Liver (tissue), 9 donors: ENCODE results near the gene ZBTB7B. TPM values are rescaled to one million over a fixed set of nuclear protein-coding genes. Genes with fewer than 3 reads are reported as not detected.

Source experiments
- DNase-seq: peaks from one replicate; pipeline ENCODE4 v3.0.0-alpha.2; 2017; ENCODE audit warnings: low spot score
- H3K27ac ChIP-seq, 2 donors: one replicate each; pipeline ENCODE4 v1.7.0; 2013; ENCODE audit warnings: inconsistent platforms in 2 of 2, low read length in 2 of 2, control low read depth in 1 of 2, low read depth in 1 of 2, mild to moderate bottlenecking in 1 of 2
- H3K27me3 ChIP-seq, 4 donors: one replicate each; pipeline versions ENCODE4 v1.6.1 to v1.7.0; 2013; ENCODE audit warnings: low read length in 3 of 4, inconsistent platforms in 1 of 4, mild to moderate bottlenecking in 1 of 4, moderate library complexity in 1 of 4; ENCODE audit not compliant: control insufficient read depth in 4 of 4, insufficient read depth in 4 of 4
- H3K36me3 ChIP-seq, 4 donors: one replicate each; pipeline versions ENCODE4 v1.6.1 to v1.7.0; 2013; ENCODE audit warnings: low read length in 3 of 4, mild to moderate bottlenecking in 3 of 4, low read depth in 1 of 4, moderate library complexity in 1 of 4; ENCODE audit not compliant: control insufficient read depth in 4 of 4, insufficient read depth in 3 of 4
- H3K4me1 ChIP-seq, 4 donors: one replicate each; pipeline versions ENCODE4 v1.6.1 to v1.7.0; 2013; ENCODE audit warnings: low read length in 3 of 4, mild to moderate bottlenecking in 3 of 4, moderate library complexity in 1 of 4; ENCODE audit not compliant: control insufficient read depth in 4 of 4, insufficient read depth in 4 of 4
- H3K4me3 ChIP-seq, 3 donors: one replicate each; pipeline versions ENCODE4 v1.6.1 to v1.7.0; 2013; ENCODE audit warnings: low read length in 3 of 3, control low read depth in 1 of 3, low read depth in 1 of 3, mild to moderate bottlenecking in 1 of 3
- H3K9ac ChIP-seq, 2 donors: one replicate each; pipeline ENCODE4 v1.7.0; 2013; ENCODE audit warnings: low read length in 2 of 2, mild to moderate bottlenecking in 2 of 2, moderate library complexity in 2 of 2, control low read depth in 1 of 2, low read depth in 1 of 2
- H3K9me3 ChIP-seq, 4 donors: one replicate each; pipeline versions ENCODE4 v1.6.1 to v1.7.0; 2013; ENCODE audit warnings: low read length in 3 of 4; ENCODE audit not compliant: control insufficient read depth in 4 of 4
- EGR1 ChIP-seq, 2 donors: IDR thresholded peaks; 2 replicates each; pipeline ENCODE4 v1.6.1; 2016 to 2018; ENCODE audit warnings: antibody characterized with exemption in 2 of 2, low read depth in 2 of 2
- FOXA1 ChIP-seq: IDR thresholded peaks from 2 replicates; pipeline ENCODE4 v1.6.1; 2016; ENCODE audit warnings: antibody characterized with exemption
- FOXA2 ChIP-seq: IDR thresholded peaks from 2 replicates; pipeline ENCODE4 v1.6.1; 2016; ENCODE audit warnings: antibody characterized with exemption
- HNF4A ChIP-seq, 2 donors: conservative IDR thresholded peaks; 2 replicates each; pipeline ENCODE4 v1.6.1; 2016; ENCODE audit warnings: antibody characterized with exemption in 2 of 2, mild to moderate bottlenecking in 2 of 2
- HNF4G ChIP-seq: IDR thresholded peaks from 2 replicates; pipeline ENCODE4 v1.6.1; 2016; ENCODE audit warnings: antibody characterized with exemption
- JUND ChIP-seq, 2 donors: IDR thresholded peaks; 2 replicates each; pipeline ENCODE4 v1.6.1; 2016; ENCODE audit warnings: antibody characterized with exemption in 2 of 2
- NR2F2 ChIP-seq: IDR thresholded peaks from 2 replicates; pipeline ENCODE4 v1.6.1; 2016; ENCODE audit warnings: antibody characterized with exemption
- RXRA ChIP-seq, 2 donors: IDR thresholded peaks; 2 replicates each; pipeline ENCODE4 v1.6.1; 2017 to 2018; ENCODE audit warnings: antibody characterized with exemption in 2 of 2, mild to moderate bottlenecking in 1 of 2
- SP1 ChIP-seq: IDR thresholded peaks from 2 replicates; pipeline ENCODE4 v1.6.1; 2018; ENCODE audit warnings: antibody characterized with exemption, mild to moderate bottlenecking
- TAF1 ChIP-seq: conservative IDR thresholded peaks from 2 replicates; pipeline ENCODE4 v1.6.1; 2016; ENCODE audit warnings: antibody characterized with exemption, mild to moderate bottlenecking
- WGBS: extraction: QIAGEN DNeasy Blood & Tissue Kit; methylation state at CpG from one replicate; pipeline ENCODE4 v1.1.7; 2013; 5-methylcytosine and 5-hydroxymethylcytosine counted together
- polyA plus RNA-seq, 2 donors: library from polyadenylated mRNA; stranded (reverse) in 1 of 2; unstranded in 1 of 2; fragments of 200-250 nt in 1 of 2; fragments of >200 nt in 1 of 2; fragmentation: Nextera tagmentation in 1 of 2; extraction: Ambion mirVana in 1 of 2; gene quantifications; one replicate each; pipeline versions ENCODE4 v1.2.1 to v1.2.3, GENCODE V29; 2013 to 2015
- total RNA-seq, 2 donors: library from RNA; depleted of rRNA; stranded (reverse); fragments of >200 nt; gene quantifications; one replicate each; pipeline ENCODE4 v1.2.3, GENCODE V29; 2014
- TF ChIP-seq, protein P1 (sequence below): IDR thresholded peaks from 2 replicates; pipeline ENCODE4 v1.6.1; 2016; ENCODE audit warnings: antibody characterized with exemption
- TF ChIP-seq, protein P2 (sequence below): fragments of 150-350 bp; IDR thresholded peaks from 2 replicates; pipeline ENCODE4 v1.5.1; 2017; ENCODE audit warnings: improper control_type of control experiment, low read depth, low read length; ENCODE audit not compliant: missing input control
- TF ChIP-seq, protein P3 (sequence below): IDR thresholded peaks from 2 replicates; pipeline ENCODE4 v1.6.1; 2016; ENCODE audit warnings: antibody characterized with exemption
- TF ChIP-seq, protein P4 (sequence below): IDR thresholded peaks from 2 replicates; pipeline ENCODE4 v1.6.1; 2016; ENCODE audit warnings: antibody characterized with exemption, mild to moderate bottlenecking
- TF ChIP-seq, protein P5 (sequence below): IDR thresholded peaks from 2 replicates; pipeline ENCODE4 v1.6.1; 2016; ENCODE audit warnings: antibody characterized with exemption
- donor health status: healthy.
- donor health status: healthy.
- donor health status: healthy.
- donor health status: healthy.
- donor health status: healthy.

Gene ZBTB7B
- total and polyA plus RNA-seq, 4 donors: 7.0 to 50.2 (median 21.1) TPM

DNA sequence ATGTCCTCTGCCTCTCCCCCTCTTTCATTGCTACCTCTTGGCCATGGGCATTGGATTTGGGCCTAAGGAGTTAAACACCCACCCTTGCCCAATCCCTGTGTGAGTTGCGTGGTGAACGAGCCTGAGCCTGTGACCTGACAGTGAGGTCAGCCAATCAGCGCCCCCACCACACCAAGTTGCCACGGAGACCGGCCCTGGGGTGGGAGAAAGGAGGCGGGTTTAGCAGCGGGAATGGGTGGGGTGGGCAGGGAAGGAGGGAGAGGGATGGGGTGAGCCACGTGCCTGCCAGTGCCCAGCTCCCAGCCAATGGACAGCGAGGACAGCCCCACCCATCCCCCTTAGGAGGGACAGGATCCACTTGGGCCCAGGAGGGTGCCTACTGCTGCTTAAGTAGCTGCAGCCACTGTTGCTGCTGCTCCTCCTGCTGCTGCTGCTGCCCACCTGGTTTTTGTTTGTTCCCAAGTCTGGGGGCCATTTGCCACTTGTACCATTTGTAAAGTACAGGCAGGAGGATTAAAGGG is 9.5 kb downstream of the ZBTB7B start:
- H3K9ac ChIP-seq: no peak overlapping the region
- H3K27ac ChIP-seq: peak overlapping the region in 1 of 2 donors; percentile 29
- H3K4me1 ChIP-seq: peaks cover 49 to 90% (median 67%) of the 10 kb centered on the region in 4 donors
- 15% methylated on average over 9 of the region's 9 CpGs for WGBS
- no peaks in the 10 kb centered on the region for H3K9me3 ChIP-seq
- peak; percentile 29 to 42 for TF ChIP-seq RXRA (IDR thresholded peaks at IDR 0.05)
- TF ChIP-seq HNF4G: no peak
- TF ChIP-seq, protein P1, sequence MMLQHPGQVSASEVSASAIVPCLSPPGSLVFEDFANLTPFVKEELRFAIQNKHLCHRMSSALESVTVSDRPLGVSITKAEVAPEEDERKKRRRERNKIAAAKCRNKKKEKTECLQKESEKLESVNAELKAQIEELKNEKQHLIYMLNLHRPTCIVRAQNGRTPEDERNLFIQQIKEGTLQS: no peak
- peak; percentile 76 for DNase-seq
- H3K36me3 ChIP-seq: peaks cover 3 to 19% (median 9%) of the 10 kb centered on the region in 4 donors
- H3K4me3 ChIP-seq: no peak overlapping the region
- no peaks in the 10 kb centered on the region for H3K27me3 ChIP-seq

DNA sequence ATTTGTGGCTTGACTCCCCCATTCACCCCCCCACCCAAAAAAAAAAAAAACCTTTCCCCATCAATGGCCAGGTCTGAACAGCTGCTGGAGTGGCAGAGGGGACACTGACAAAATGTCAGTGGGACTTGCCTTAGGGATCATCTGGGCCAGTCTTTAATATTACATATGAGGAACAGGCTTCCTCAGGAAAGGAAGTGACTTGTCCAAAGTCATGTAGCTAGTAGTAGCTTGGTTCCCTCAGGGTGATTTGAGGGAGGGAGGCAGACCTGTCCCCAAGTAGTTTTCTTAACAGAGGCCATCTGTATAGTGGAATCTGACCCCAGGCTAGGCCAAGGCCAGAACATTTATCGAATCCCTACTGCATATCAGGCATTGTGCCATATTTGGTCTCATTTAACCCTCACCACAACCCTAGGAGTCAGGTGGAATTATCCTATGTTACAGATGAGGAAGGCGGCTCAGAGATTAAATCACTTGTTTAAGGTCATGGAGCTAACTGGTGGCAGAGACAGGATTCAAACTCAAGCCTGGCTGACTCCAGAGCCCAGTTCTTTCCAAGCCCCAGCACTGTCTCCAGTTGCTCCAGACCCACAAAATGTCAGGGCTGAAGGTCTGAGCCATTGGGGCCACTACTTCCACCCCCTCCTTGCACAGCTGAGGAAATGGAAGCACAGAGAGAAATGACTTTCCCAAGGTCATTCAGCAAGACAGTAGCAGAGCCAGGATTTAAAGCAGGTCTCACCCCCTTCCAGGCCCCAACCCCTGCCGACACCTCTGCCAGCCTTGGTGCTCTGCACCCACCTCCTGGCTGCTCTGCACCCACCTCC is 10.4 kb downstream of the ZBTB7B start:
- no peak for DNase-seq
- Histone ChIP-seq H3K9ac (no peak overlapping the region), H3K36me3 (peaks cover 3 to 19% (median 9%) of the 10 kb centered on the region in 4 donors), H3K27ac (no peak overlapping the region), H3K4me3 (no peak overlapping the region), H3K9me3 (no peaks in the 10 kb centered on the region), H3K27me3 (no peaks in the 10 kb centered on the region), H3K4me1 (peaks cover 42 to 90% (median 64%) of the 10 kb centered on the region in 4 donors)
- TF ChIP-seq RXRA (IDR thresholded peaks at IDR 0.05): peak in 1 of 2 donors; percentile 16
- TF ChIP-seq HNF4A (conservative IDR thresholded peaks at IDR 0.05): peak in 1 of 2 donors; percentile 30
- TF ChIP-seq, protein P2, sequence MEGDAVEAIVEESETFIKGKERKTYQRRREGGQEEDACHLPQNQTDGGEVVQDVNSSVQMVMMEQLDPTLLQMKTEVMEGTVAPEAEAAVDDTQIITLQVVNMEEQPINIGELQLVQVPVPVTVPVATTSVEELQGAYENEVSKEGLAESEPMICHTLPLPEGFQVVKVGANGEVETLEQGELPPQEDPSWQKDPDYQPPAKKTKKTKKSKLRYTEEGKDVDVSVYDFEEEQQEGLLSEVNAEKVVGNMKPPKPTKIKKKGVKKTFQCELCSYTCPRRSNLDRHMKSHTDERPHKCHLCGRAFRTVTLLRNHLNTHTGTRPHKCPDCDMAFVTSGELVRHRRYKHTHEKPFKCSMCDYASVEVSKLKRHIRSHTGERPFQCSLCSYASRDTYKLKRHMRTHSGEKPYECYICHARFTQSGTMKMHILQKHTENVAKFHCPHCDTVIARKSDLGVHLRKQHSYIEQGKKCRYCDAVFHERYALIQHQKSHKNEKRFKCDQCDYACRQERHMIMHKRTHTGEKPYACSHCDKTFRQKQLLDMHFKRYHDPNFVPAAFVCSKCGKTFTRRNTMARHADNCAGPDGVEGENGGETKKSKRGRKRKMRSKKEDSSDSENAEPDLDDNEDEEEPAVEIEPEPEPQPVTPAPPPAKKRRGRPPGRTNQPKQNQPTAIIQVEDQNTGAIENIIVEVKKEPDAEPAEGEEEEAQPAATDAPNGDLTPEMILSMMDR: no peak
- WGBS: 63% methylated on average over 3 of the region's 3 CpGs

DNA sequence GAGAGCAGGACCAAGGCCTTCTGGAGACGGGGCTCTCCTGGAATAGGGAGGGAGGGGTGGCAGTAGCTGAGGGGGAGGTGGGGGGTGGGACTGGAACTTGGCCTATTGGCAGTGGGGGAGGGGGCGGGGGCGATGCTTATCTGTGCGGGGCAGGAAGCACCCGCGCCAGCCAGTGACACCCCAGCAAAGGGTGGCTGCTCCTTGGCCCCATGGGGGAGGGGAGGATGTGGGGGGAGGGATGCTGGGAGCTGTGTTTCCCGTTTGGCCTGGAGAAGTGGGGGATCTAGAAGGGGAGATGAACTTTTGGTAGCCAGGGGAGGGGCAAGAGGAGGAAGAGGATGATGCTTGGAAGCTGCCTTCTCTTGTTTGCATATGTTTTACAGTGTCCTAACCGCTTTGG is 11.0 kb downstream of the ZBTB7B start:
- DNase-seq: peak; percentile 54
- H3K9me3 ChIP-seq: no peaks in the 10 kb centered on the region
- no peak overlapping the region for H3K27ac ChIP-seq
- H3K36me3 ChIP-seq: peaks cover 3 to 19% (median 9%) of the 10 kb centered on the region in 4 donors
- no peaks in the 10 kb centered on the region for H3K27me3 ChIP-seq
- WGBS: 31% methylated on average over 8 of the region's 8 CpGs
- H3K9ac ChIP-seq: no peak overlapping the region
- H3K4me3 ChIP-seq: no peak overlapping the region
- H3K4me1 ChIP-seq: peaks cover 36 to 86% (median 58%) of the 10 kb centered on the region in 4 donors
- TF ChIP-seq FOXA2 (no peak), RXRA (IDR thresholded peaks at IDR 0.05) (no peak), FOXA1 (no peak), SP1 (no peak), TAF1 (no peak), HNF4G (no peak), NR2F2 (no peak), EGR1 (IDR thresholded peaks at IDR 0.05; ENCODE audit: low read depth in 2 of 2) (no peak), JUND (IDR thresholded peaks at IDR 0.05) (no peak)
- TF ChIP-seq, protein P3, sequence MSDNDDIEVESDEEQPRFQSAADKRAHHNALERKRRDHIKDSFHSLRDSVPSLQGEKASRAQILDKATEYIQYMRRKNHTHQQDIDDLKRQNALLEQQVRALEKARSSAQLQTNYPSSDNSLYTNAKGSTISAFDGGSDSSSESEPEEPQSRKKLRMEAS: no peak
- TF ChIP-seq, protein P2: no peak
- TF ChIP-seq, protein P4, sequence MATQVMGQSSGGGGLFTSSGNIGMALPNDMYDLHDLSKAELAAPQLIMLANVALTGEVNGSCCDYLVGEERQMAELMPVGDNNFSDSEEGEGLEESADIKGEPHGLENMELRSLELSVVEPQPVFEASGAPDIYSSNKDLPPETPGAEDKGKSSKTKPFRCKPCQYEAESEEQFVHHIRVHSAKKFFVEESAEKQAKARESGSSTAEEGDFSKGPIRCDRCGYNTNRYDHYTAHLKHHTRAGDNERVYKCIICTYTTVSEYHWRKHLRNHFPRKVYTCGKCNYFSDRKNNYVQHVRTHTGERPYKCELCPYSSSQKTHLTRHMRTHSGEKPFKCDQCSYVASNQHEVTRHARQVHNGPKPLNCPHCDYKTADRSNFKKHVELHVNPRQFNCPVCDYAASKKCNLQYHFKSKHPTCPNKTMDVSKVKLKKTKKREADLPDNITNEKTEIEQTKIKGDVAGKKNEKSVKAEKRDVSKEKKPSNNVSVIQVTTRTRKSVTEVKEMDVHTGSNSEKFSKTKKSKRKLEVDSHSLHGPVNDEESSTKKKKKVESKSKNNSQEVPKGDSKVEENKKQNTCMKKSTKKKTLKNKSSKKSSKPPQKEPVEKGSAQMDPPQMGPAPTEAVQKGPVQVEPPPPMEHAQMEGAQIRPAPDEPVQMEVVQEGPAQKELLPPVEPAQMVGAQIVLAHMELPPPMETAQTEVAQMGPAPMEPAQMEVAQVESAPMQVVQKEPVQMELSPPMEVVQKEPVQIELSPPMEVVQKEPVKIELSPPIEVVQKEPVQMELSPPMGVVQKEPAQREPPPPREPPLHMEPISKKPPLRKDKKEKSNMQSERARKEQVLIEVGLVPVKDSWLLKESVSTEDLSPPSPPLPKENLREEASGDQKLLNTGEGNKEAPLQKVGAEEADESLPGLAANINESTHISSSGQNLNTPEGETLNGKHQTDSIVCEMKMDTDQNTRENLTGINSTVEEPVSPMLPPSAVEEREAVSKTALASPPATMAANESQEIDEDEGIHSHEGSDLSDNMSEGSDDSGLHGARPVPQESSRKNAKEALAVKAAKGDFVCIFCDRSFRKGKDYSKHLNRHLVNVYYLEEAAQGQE: no peak
- TF ChIP-seq, protein P1: no peak
- TF ChIP-seq, protein P5, sequence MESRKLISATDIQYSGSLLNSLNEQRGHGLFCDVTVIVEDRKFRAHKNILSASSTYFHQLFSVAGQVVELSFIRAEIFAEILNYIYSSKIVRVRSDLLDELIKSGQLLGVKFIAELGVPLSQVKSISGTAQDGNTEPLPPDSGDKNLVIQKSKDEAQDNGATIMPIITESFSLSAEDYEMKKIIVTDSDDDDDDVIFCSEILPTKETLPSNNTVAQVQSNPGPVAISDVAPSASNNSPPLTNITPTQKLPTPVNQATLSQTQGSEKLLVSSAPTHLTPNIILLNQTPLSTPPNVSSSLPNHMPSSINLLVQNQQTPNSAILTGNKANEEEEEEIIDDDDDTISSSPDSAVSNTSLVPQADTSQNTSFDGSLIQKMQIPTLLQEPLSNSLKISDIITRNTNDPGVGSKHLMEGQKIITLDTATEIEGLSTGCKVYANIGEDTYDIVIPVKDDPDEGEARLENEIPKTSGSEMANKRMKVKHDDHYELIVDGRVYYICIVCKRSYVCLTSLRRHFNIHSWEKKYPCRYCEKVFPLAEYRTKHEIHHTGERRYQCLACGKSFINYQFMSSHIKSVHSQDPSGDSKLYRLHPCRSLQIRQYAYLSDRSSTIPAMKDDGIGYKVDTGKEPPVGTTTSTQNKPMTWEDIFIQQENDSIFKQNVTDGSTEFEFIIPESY: no peak
